Frontal cortex (tissue), 4 donors: ENCODE measurements around the gene BEX1. TPM values are rescaled to one million over a fixed set of nuclear protein-coding genes. Genes with fewer than 3 reads are reported as not detected.
A peak's percentile ranks its signal among the peaks of the same experiment; 100 is the strongest.
"Not testable (repeated sequence)": the region's sequence is repeated elsewhere in the genome, so short reads cannot be mapped to it uniquely, and the experiment has no call there.

Source experiments
- DNase-seq, 2 donors: peaks; one replicate each; pipeline ENCODE4 v3.0.0; 2012; ENCODE audit warnings: low spot score in 2 of 2
- FAIRE-seq: peaks from 2 replicates; lab custom pipeline; 2012; peaks lifted over from hg19 to GRCh38; lab: Jason Lieb, UNC
- total RNA-seq: library from RNA; depleted of rRNA; stranded (reverse); fragments of >200 nt; gene quantifications from one replicate; pipeline ENCODE4 v1.2.3, GENCODE V29; 2014
- donor health status: control.
- donor health status: control.
- donor health status: control.

BEX1 gene
- total RNA-seq: 127 TPM

- no peak for FAIRE-seq
Measured at GRCh38 chrX:103063918-103064434, at the start of gene BEX1. TSS of gene BEX1 (minus strand) at chrX:103064171. CDS start at chrX:103063274, 897 bp downstream.

GRCh38 chrX:103109497-103109896, 45.5 kb upstream of the BEX1 start:
- not testable (repeated sequence) for DNase-seq, FAIRE-seq

More at GRCh38 chrX:103063918-103064434, at the start of gene BEX1:
- peak; percentile 42 to 53 for DNase-seq

DNA sequence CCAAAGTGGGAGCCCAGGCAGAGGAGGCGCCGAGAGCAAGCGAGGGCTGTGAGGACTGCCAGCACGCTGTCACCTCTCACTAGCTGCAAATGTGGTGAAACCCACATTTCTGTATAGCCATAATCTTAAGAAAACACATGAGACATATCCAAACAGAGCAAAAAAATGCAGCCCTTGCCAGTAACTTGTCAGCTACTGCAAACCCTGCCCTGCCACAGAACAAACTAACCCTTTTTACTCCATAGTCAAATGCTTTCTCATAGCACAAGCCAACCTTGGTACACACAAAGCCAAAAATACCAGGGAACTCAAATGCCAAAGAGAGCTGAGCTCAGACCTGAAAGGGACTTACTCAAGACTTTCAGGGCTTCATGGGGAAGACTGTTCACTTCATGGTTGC, 43.9 kb upstream of the BEX1 start:
- no peak for FAIRE-seq
- DNase-seq: no peak

DNA sequence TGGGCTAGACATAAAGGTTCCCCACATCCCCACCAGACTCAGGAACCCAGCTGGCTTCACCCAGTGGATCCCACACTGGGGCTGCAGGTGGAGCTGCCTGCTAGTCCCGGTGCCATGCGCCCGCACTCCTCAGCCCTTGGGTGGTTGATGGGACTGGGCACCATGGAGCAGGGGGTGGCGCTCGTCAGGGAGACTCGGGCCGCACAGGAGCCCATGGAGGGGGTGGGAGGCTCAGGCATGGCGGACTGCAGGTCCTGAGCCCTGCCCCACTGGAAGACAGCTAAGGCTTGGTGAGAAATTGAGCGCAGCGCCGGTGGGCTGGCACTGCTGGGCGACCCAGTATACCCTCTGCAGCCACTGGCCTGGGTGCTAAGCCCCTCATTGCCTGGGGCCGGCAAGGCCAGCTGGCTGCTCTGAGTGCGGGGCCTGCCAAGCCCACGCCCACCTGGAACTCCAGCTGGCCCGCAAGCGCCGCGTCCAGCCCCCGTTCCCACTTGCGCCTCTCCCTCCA, 43.3 kb upstream of the BEX1 start:
- not testable (repeated sequence) for FAIRE-seq

DNA sequence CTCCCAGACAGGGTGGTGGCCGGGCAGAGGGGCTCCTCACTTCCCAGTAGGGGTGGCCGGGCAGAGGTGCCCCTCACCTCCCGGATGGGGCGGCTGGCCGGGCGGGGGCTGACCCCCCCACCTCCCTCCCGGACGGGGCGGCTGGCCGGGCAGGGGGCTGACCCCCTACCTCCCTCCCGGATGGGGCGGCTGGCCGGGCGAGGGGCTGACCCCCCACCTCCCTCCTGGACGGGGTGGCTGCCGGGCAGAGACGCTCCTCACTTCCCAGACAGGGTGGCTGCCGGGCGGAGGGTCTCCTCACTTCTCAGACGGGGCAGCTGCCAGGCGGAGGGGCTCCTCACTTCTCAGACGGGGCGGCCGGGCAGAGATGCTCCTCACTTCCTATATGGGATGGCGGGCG, 40.4 kb upstream of the BEX1 start:
- DNase-seq, FAIRE-seq: not testable (repeated sequence)

More for the DNA sequence above, 43.3 kb upstream of the BEX1 start:
- DNase-seq: not testable (repeated sequence)

GRCh38 chrX:103103866-103104265, 39.9 kb upstream of the BEX1 start:
- not testable (repeated sequence) for FAIRE-seq, DNase-seq

DNA sequence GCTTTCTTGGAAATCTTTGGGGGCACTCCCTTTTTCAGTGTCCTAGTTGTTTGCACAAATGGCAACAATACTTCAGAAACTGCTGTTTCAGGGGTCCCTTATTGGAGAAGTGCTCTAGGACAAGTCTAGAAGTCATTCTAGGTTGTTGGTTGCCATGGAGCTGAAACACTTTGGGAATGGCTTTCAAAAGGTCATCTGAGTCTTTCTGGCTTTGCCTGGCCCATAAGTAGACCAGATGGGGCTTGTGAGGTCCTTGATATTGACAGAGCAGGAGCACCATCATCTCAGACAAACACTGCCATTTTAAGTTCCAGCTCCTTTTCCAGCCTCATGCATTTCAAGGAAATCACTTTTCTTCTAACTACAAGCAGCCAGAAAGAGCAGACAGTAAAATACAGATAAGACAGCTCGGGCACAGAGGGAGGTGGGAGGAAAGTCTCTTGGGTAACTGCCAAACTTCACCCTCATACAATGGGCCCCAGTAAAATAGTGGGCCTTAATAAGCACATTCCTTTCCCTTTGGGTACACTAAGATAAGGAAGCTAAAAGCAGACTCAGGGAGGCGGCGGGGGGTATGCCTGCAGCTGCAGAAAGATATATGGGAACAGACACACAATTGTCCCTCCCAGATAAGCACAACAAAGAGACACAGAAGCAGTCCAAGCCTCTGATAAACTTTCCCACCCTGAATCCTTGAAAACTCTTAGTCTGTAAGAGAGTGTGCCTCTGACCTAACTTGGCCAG, 37.5 kb upstream of the BEX1 start:
- DNase-seq (no peak), FAIRE-seq (no peak)

DNA sequence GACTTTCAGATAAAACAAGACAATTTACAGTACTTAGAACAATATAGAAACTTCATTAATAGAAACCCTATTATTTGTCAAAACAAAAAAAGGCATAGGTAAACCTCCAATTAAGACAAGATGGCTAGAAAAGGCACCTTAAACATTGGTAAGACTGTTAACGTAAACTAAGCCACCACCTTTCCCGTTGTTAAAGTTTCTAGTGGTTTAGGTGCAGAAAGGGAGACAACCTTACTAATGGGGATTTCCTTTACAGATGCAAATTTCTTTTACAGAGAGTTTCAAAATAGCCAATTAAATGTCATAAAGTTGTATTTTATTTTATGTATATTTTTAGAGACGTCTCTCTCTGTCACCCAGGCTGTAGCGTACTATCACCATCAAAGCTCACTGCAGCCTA, 36.5 kb upstream of the BEX1 start:
- no peak for FAIRE-seq

DNA sequence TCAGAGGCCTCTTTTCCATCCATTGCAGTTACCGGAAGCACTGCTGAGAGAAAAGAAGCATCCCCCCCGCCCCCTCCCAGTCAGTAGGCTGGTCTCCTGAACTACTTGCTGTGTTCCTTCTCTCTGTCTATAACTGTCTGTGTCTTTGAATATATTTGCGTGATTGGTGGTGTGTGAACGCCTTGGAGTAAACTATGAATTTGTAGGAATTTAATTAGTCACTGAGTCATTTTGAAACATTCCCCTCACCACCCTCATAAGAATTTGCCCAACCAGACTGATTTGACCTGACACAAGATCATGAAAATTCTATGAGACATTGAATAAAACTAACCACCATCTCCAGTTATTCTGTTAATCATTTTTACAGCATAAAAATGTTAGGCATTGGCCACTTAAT, 35.7 kb upstream of the BEX1 start:
- no peak for DNase-seq
- no peak for FAIRE-seq

More for the DNA sequence above, 36.5 kb upstream of the BEX1 start:
- no peak for DNase-seq

DNA sequence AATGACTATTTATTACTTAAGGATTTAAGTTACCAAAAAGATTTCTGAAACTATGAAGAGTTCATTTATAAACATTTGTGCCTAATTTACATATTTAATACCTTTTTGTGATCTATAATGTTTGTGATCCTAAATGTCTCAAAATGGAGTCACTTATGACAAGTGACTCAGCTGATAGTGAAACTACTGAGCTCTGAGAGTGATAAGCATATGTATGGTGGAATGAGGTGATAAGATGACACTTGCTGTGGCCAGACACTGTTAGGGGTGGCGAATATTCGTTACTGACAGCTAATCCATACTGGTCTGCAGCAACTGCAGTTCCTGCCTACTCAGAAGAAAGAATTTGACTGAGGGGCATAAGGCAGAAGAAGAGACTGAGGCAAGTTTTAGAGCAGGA, 34.5 kb upstream of the BEX1 start:
- DNase-seq (no peak), FAIRE-seq (no peak)

DNA sequence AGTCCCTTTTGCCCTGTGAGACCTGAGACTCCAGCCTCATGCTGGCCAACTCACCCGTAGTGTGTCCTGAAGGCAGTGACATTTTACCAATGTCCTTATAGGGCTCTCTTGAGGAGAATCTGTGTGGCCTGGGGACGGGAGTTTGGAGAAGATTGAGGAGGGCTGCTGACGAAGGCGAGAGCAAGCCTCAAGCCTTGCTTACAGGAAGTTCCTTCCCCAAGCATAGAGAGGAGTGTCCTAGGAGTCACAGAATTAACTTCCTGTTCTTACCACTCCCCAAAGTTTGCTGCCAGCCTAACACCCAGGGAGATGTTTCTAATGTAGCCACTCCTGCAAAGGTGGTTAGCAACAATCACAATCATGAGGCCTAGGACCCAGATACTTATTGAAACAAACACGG, 29.0 kb upstream of the BEX1 start, which contains the start of gene NXF3:
TSS of gene NXF3 (minus strand) at position 202 of the 400 bp plus-strand sequence. CDS start at position 82, 120 bp downstream.
- no peak for DNase-seq
- no peak for FAIRE-seq

DNA sequence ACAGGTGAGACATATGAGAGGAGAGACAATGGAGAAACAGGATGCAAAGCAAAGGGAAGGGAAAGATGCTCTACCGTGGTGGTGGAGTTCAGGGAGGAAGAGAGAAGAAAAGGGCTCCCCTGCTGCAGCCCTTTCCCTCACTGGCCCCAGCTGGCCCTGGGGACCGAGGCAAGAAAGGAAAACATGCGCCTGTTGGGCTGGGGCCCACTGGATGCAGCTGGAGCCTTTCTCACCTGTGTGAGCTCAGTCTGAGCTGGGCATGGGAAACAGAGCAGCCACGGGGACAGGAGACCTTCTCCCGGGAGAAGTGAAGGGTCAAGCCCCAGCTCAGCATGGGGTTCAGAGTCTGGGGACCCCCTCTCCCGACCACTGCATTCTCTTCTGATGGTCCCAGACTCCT, 17.1 kb upstream of the BEX1 start:
- DNase-seq (no peak), FAIRE-seq (no peak)

DNA sequence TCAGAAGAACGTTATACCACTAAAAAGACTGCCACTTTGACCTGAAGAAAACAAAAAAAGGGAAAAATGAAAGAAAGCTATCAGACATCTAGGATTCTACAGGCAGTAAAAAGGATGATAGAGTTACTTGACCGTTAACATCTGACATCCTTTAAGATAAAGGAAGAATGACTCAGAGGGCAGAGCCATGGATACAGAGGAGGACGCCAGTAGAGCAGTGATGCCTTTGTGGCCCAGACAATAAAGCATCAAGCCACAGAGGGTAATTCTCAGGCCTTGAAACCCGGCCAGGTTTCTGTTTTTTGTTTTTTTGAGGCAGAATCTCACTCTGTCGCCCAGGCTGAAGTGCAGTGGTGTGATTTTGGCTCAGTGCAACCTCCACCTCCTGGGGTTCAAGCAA, 9.5 kb upstream of the BEX1 start:
- no peak for FAIRE-seq
- no peak for DNase-seq

GRCh38 chrX:103066606-103067005, 2.6 kb upstream of the BEX1 start:
- DNase-seq: no peak
- no peak for FAIRE-seq

DNA sequence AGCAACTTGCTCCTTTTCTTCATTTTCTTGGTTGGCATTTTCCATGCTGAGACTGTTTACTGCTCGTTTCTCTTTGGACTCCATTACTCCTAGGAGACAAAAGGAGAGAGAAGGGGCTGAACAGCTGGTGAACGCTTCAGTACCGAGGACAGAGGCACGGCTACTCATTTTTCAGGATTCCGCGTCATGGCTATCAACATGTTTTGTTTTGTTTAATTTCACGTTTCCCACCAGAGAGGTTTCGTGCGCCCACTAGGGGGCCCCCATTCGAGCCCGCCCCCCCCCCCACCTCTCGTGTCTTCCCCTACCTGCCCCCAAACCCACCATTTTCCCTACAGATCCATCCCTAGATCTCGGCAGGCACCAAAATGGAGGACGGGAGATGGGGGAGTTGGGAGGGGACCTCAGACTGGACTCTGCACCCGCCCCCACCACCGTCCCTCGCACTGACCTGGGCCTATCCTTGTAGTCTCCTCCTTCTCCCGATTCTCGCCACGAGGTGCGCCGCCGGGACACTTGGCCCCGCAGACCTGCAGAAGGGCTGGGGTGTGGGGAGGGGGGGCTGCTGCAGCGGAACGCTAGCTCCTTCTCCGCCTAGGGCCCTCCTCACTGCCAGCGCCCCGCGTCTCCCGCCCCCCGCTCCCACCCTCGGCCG, 653 bp downstream of the BEX1 start:
- FAIRE-seq: no peak
- DNase-seq: no peak

DNA sequence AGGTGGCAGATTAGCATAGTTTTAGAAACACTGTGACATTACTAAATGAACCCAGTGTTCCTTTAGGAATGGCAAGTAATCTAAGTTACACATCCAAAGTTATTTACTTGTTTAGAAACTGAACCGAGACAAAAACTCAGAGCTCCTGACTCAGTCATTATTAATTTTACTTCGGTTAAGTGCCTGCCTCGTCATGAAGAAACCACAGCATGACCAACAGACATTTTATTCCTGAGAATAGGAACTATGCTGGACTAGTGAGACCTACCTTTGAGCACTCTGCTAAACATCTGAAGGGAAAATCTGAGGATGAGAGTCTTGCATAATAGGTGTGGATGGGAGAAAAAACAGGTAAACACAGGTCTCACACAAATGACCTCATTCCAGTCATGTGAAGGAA, 2.5 kb downstream of the BEX1 start:
- no peak for DNase-seq
- no peak for FAIRE-seq

GRCh38 chrX:103056902-103057301, 7.1 kb downstream of the BEX1 start:
- FAIRE-seq (no peak), DNase-seq (no peak)

- FAIRE-seq: no peak
- no peak for DNase-seq
Measured at GRCh38 chrX:103052625-103053024, 11.3 kb downstream of the BEX1 start.

DNA sequence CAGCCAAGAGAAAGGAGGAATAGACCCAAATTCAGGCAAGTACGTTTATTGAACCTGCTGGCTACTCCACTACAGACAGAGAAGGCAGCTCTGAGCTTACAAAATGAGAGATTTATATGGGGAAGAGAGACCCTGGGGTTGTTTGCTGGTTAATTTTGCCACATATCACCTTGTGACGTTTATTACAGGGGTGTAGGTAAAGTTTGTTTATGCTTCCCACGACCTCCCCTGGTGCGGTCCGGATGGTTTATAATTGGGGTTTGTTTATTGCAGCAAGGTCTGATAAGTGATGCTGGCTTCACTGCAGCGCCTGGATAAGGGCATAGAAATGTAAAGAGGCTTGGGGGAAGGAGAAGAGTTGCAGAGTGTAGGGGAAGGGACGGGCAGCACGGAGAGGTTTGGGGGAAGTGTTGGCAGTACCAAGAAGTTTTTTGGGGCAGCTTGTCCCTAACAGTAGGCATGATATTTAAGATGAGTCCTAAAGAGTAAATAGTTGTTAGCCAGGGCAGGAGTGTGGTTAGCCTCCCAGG, 12.6 kb downstream of the BEX1 start:
- no peak for FAIRE-seq
- DNase-seq: no peak

DNA sequence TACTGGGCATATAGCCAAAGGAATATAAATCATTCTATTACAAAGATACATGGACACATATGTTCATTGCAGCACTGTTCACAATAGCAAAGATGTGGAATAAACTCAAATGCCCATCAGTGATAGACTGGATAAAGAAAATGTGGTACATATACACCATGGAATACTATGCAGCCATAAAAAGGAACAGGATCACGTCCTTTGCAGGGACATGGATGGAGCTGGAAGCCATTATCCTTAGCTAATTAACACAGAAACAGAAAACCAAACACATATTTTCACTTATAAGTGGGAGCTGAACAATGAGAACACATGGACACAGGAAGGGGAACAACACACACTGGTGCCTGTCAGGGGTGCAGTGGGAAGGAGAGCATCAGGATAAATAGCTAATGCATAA, 30.6 kb downstream of the BEX1 start:
- not testable (repeated sequence) for FAIRE-seq, DNase-seq

DNA sequence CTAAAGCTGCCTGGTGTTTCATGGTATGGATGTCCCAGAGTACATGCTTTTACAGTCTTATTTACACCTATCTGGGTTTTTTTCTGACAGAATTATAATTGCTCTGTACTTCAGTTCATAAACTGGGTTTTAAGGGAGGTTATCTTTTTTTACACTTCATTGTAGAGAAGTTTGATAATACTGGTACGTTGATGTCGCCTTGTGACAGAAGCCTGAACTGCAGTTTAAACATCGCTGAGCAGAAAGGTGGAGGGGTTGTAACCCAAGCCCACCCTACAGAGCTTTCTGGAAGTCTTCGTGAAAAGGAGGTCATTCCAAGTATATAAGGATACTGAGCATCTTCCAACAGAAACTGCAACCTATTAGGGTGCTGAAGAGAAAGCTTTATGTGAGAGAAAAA, 46.4 kb downstream of the BEX1 start:
- DNase-seq: no peak
- no peak for FAIRE-seq
